Measurements from ENCODE around the gene LRCH1.

The LRCH1 gene

GRCh38 chr13:46582190-46582589 is 29.2 kb downstream of the LRCH1 start:
- no peaks in the 10 kb centered on the region for H3K27me3 Mint-ChIP-seq
- peaks cover 73% of the 10 kb centered on the region for H3K4me1 Mint-ChIP-seq (ENCODE audit: low read depth)
- no peak for DNase-seq
- H3K9me3 Mint-ChIP-seq = no peaks in the 10 kb centered on the region
- no peak overlapping the region for H3K27ac Mint-ChIP-seq
- peaks cover 2% of the 10 kb centered on the region for H3K36me3 Mint-ChIP-seq (ENCODE audit: low read depth)
- no peak overlapping the region for H3K4me3 Mint-ChIP-seq

- H3K27ac Mint-ChIP-seq = no peak overlapping the region
- DNase-seq = no peak
- no peaks in the 10 kb centered on the region for H3K36me3 Mint-ChIP-seq (ENCODE audit: low read depth)
- H3K27me3 Mint-ChIP-seq = no peaks in the 10 kb centered on the region
- peaks cover 60% of the 10 kb centered on the region for H3K4me1 Mint-ChIP-seq (ENCODE audit: low read depth)
- no peaks in the 10 kb centered on the region for H3K9me3 Mint-ChIP-seq
- H3K4me3 Mint-ChIP-seq = no peak overlapping the region
Measured at GRCh38 chr13:46586751-46587514, 34.0 kb downstream of the LRCH1 start.

GRCh38 chr13:46587807-46588418 is 34.9 kb downstream of the LRCH1 start:
- no peak overlapping the region for H3K27ac Mint-ChIP-seq
- H3K27me3 Mint-ChIP-seq = no peaks in the 10 kb centered on the region
- peaks cover 64% of the 10 kb centered on the region for H3K4me1 Mint-ChIP-seq (ENCODE audit: low read depth)
- no peaks in the 10 kb centered on the region for H3K9me3 Mint-ChIP-seq
- DNase-seq = no peak
- H3K4me3 Mint-ChIP-seq = no peak overlapping the region
- no peaks in the 10 kb centered on the region for H3K36me3 Mint-ChIP-seq (ENCODE audit: low read depth)

GRCh38 chr13:46592385-46592784 is 39.4 kb downstream of the LRCH1 start:
- no peak for DNase-seq
- H3K4me1 Mint-ChIP-seq (ENCODE audit: low read depth) = peaks cover 74% of the 10 kb centered on the region
- H3K4me3 Mint-ChIP-seq = no peak overlapping the region

GRCh38 chr13:46593398-46593797 is 40.4 kb downstream of the LRCH1 start:
- H3K36me3 Mint-ChIP-seq (ENCODE audit: low read depth) = peaks cover 2% of the 10 kb centered on the region
- DNase-seq = peak; percentile 54
- peak overlapping the region; percentile 1 for H3K27ac Mint-ChIP-seq
- H3K4me3 Mint-ChIP-seq = peak overlapping the region; percentile 51
- peaks cover 80% of the 10 kb centered on the region for H3K4me1 Mint-ChIP-seq (ENCODE audit: low read depth)
- H3K9me3 Mint-ChIP-seq = no peaks in the 10 kb centered on the region
- no peaks in the 10 kb centered on the region for H3K27me3 Mint-ChIP-seq

More at GRCh38 chr13:46592385-46592784, 39.4 kb downstream of the LRCH1 start:
- no peak overlapping the region for H3K27ac Mint-ChIP-seq
- H3K27me3 Mint-ChIP-seq = no peaks in the 10 kb centered on the region
- H3K36me3 Mint-ChIP-seq (ENCODE audit: low read depth) = no peaks in the 10 kb centered on the region
- no peaks in the 10 kb centered on the region for H3K9me3 Mint-ChIP-seq

GRCh38 chr13:46594374-46595078 is 41.6 kb downstream of the LRCH1 start:
- DNase-seq = no peak
- H3K4me3 Mint-ChIP-seq = no peak overlapping the region
- H3K9me3 Mint-ChIP-seq = no peaks in the 10 kb centered on the region
- no peaks in the 10 kb centered on the region for H3K27me3 Mint-ChIP-seq
- H3K27ac Mint-ChIP-seq = no peak overlapping the region
- peaks cover 6% of the 10 kb centered on the region for H3K36me3 Mint-ChIP-seq (ENCODE audit: low read depth)
- peaks cover 90% of the 10 kb centered on the region for H3K4me1 Mint-ChIP-seq (ENCODE audit: low read depth)

GRCh38 chr13:46595136-46595884 is 42.3 kb downstream of the LRCH1 start:
- no peak for DNase-seq
- Mint-ChIP-seq H3K4me3 (no peak overlapping the region), H3K27me3 (no peaks in the 10 kb centered on the region), H3K9me3 (no peaks in the 10 kb centered on the region), H3K27ac (no peak overlapping the region), H3K36me3 (ENCODE audit: low read depth) (peaks cover 6% of the 10 kb centered on the region), H3K4me1 (ENCODE audit: low read depth) (peaks cover 86% of the 10 kb centered on the region)

GRCh38 chr13:46595885-46596275 is 42.9 kb downstream of the LRCH1 start:
- H3K36me3 Mint-ChIP-seq (ENCODE audit: low read depth) = peaks cover 6% of the 10 kb centered on the region
- no peak overlapping the region for H3K4me3 Mint-ChIP-seq
- H3K9me3 Mint-ChIP-seq = no peaks in the 10 kb centered on the region
- H3K27ac Mint-ChIP-seq = no peak overlapping the region
- H3K4me1 Mint-ChIP-seq (ENCODE audit: low read depth) = peaks cover 88% of the 10 kb centered on the region
- no peak for DNase-seq
- H3K27me3 Mint-ChIP-seq = no peaks in the 10 kb centered on the region

GRCh38 chr13:46596466-46596865 is 43.5 kb downstream of the LRCH1 start:
- H3K27ac Mint-ChIP-seq = no peak overlapping the region
- no peak overlapping the region for H3K4me3 Mint-ChIP-seq
- peaks cover 6% of the 10 kb centered on the region for H3K36me3 Mint-ChIP-seq (ENCODE audit: low read depth)
- H3K9me3 Mint-ChIP-seq = no peaks in the 10 kb centered on the region
- H3K27me3 Mint-ChIP-seq = no peaks in the 10 kb centered on the region
- peaks cover 88% of the 10 kb centered on the region for H3K4me1 Mint-ChIP-seq (ENCODE audit: low read depth)
- DNase-seq = no peak

- no peaks in the 10 kb centered on the region for H3K27me3 Mint-ChIP-seq
- H3K36me3 Mint-ChIP-seq (ENCODE audit: low read depth) = peaks cover 6% of the 10 kb centered on the region
- no peak overlapping the region for H3K4me3 Mint-ChIP-seq
- DNase-seq = no peak
- H3K9me3 Mint-ChIP-seq = no peaks in the 10 kb centered on the region
- peaks cover 83% of the 10 kb centered on the region for H3K4me1 Mint-ChIP-seq (ENCODE audit: low read depth)
- peak overlapping the region; percentile 30 for H3K27ac Mint-ChIP-seq
Measured at GRCh38 chr13:46598140-46598819, 45.3 kb downstream of the LRCH1 start.

- H3K9me3 Mint-ChIP-seq = no peaks in the 10 kb centered on the region
- peak overlapping the region; percentile 13 for H3K27ac Mint-ChIP-seq
Measured at GRCh38 chr13:46598820-46599180, 45.8 kb downstream of the LRCH1 start.

GRCh38 chr13:46600943-46601311 is 48.0 kb downstream of the LRCH1 start:
- H3K4me3 Mint-ChIP-seq = no peak overlapping the region
- no peaks in the 10 kb centered on the region for H3K9me3 Mint-ChIP-seq
- H3K27me3 Mint-ChIP-seq = no peaks in the 10 kb centered on the region
- H3K36me3 Mint-ChIP-seq (ENCODE audit: low read depth) = peaks cover 6% of the 10 kb centered on the region
- no peak for DNase-seq
- peaks cover 77% of the 10 kb centered on the region for H3K4me1 Mint-ChIP-seq (ENCODE audit: low read depth)
- H3K27ac Mint-ChIP-seq = peak overlapping the region; percentile 50

More at GRCh38 chr13:46598820-46599180, 45.8 kb downstream of the LRCH1 start:
- no peak for DNase-seq
- peaks cover 79% of the 10 kb centered on the region for H3K4me1 Mint-ChIP-seq (ENCODE audit: low read depth)
- H3K36me3 Mint-ChIP-seq (ENCODE audit: low read depth) = peaks cover 6% of the 10 kb centered on the region
- H3K4me3 Mint-ChIP-seq = no peak overlapping the region
- H3K27me3 Mint-ChIP-seq = no peaks in the 10 kb centered on the region

- H3K9me3 Mint-ChIP-seq = no peaks in the 10 kb centered on the region
- no peak overlapping the region for H3K4me3 Mint-ChIP-seq
- no peak for DNase-seq
- peaks cover 6% of the 10 kb centered on the region for H3K36me3 Mint-ChIP-seq (ENCODE audit: low read depth)
- H3K27me3 Mint-ChIP-seq = no peaks in the 10 kb centered on the region
- H3K4me1 Mint-ChIP-seq (ENCODE audit: low read depth) = peaks cover 83% of the 10 kb centered on the region
- no peak overlapping the region for H3K27ac Mint-ChIP-seq
Measured at GRCh38 chr13:46602531-46602930, 49.6 kb downstream of the LRCH1 start.

- H3K27me3 Mint-ChIP-seq = no peaks in the 10 kb centered on the region
- H3K9me3 Mint-ChIP-seq = no peaks in the 10 kb centered on the region
Measured at GRCh38 chr13:46603165-46603603, 50.2 kb downstream of the LRCH1 start.

More at GRCh38 chr13:46603165-46603603, 50.2 kb downstream of the LRCH1 start:
- H3K4me3 Mint-ChIP-seq = no peak overlapping the region
- no peak overlapping the region for H3K27ac Mint-ChIP-seq
- peaks cover 83% of the 10 kb centered on the region for H3K4me1 Mint-ChIP-seq (ENCODE audit: low read depth)
- H3K36me3 Mint-ChIP-seq (ENCODE audit: low read depth) = peaks cover 5% of the 10 kb centered on the region
- DNase-seq = no peak

All from activated T-cell treated with anti-CD3 and anti-CD28 coated beads, Interleukin-2, amount 50 U/mL, for 24 hours (primary cell).